K562 (cell line): ENCODE measurements around the gene AKNA.

Experiments
- DMBX1 ChIP-seq: fragments of 250-450 bp; sonication (Bioruptor Pico); IDR thresholded peaks from 2 replicates; pipeline ENCODE4 v1.8.0; 2022; ENCODE audit warnings: inconsistent platforms, mild to moderate bottlenecking, moderate library complexity, borderline replicate concordance
- GTF3C2 ChIP-seq: IDR thresholded peaks from 3 replicates; pipeline ENCODE4 v1.6.1; 2011; ENCODE audit warnings: borderline replicate concordance, mild to moderate bottlenecking, moderate library complexity; ENCODE audit not compliant: insufficient read length; ENCODE audit errors: extremely low read depth
- MXD1 ChIP-seq: fragments of 250-450 bp; sonication (Bioruptor Pico); IDR thresholded peaks from 2 replicates; pipeline ENCODE4 v1.8.0; 2021; ENCODE audit warnings: borderline replicate concordance, mild to moderate bottlenecking, moderate library complexity; ENCODE audit not compliant: poor library complexity, severe bottlenecking
- PCBP1 ChIP-seq: fragments of 200-400 bp; formaldehyde crosslinking; IDR thresholded peaks from 2 replicates; pipeline ENCODE4 v1.6.1; 2018; ENCODE audit warnings: mild to moderate bottlenecking, low read depth, low read length; ENCODE audit not compliant: poor library complexity, severe bottlenecking
- PHF20 ChIP-seq: fragments of 450-650 bp; IDR thresholded peaks from 2 replicates; pipeline ENCODE4 v1.6.1; 2018; ENCODE audit not compliant: partially characterized antibody
- PPARD ChIP-seq: fragments of 250-450 bp; sonication (Bioruptor Pico); IDR thresholded peaks from 2 replicates; pipeline ENCODE4 v1.8.0; 2022; ENCODE audit warnings: inconsistent platforms, mild to moderate bottlenecking, moderate library complexity
- YY1 ChIP-seq, 3 experiments: IDR thresholded peaks; 2 replicates each; pipeline ENCODE4 v1.6.1; 2011; ENCODE audit warnings: low read length in 2 of 3, mild to moderate bottlenecking in 2 of 3, moderate library complexity in 2 of 3, borderline replicate concordance in 1 of 3, control low read depth in 1 of 3, low read depth in 1 of 3; ENCODE audit not compliant: insufficient read depth in 3 of 3, insufficient replicate concordance in 2 of 3, control insufficient read depth in 1 of 3, insufficient read length in 1 of 3; ENCODE audit errors: extremely low read depth in 1 of 3
- ZKSCAN8 ChIP-seq: fragments of 200-800 bp; sonication (Bioruptor generic); IDR thresholded peaks from 2 replicates; pipeline ENCODE4 v1.6.1; 2016; ENCODE audit warnings: missing genetic modification characterization, missing compliant biosample characterization
- TF ChIP-seq, protein P1 (sequence below): sonication (generic); formaldehyde crosslinking; IDR thresholded peaks from 2 replicates; pipeline ENCODE4 v1.8.1; 2023; ENCODE audit warnings: mild to moderate bottlenecking, missing genetic modification reagents, moderate library complexity
- TF ChIP-seq, protein P2 (sequence below): fragments of 450-650 bp; IDR thresholded peaks from 2 replicates; pipeline ENCODE4 v1.6.1; 2016; ENCODE audit warnings: low read depth

DNA sequence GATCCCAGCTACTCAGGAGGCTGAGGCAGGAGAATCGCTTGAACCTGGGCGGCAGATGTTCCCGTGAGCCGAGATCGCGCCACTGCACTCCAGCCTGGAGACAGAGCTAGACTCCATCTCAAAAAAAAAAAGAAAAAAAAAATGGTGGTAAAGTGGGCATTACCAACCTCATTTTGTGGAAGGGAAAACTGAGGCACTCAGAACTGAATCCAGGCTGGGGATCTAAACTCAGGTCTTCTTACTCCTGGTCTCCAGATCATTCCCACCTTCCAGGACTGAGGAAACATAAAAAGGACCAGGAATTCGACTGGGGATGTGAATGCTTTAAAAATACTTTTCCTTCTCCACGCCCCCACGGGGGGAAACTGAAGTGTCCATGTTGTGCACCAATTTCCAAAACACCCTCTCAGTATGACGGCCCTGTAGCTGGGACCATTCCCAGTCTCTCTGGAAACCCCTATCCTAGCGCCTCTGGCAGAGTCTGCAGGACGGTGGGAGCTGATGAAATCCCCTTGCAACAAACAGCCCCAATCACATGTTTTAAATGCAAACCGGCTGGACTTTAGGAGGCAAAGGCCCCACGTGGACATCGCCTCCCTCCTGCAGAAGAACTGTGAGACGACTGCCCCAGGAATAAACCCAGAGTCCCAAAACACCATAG, 8.9 kb upstream of the AKNA start:
- peak; percentile 83 for TF ChIP-seq MXD1
- no peak for TF ChIP-seq YY1 (IDR thresholded peaks at IDR 0.05; ENCODE audit: borderline replicate concordance in 1 of 3, control insufficient read depth in 1 of 3, extremely low read depth in 1 of 3, insufficient read depth in 3 of 3, insufficient read length in 1 of 3, insufficient replicate concordance in 2 of 3, low read depth in 1 of 3, low read length in 2 of 3)
- TF ChIP-seq, protein P1, sequence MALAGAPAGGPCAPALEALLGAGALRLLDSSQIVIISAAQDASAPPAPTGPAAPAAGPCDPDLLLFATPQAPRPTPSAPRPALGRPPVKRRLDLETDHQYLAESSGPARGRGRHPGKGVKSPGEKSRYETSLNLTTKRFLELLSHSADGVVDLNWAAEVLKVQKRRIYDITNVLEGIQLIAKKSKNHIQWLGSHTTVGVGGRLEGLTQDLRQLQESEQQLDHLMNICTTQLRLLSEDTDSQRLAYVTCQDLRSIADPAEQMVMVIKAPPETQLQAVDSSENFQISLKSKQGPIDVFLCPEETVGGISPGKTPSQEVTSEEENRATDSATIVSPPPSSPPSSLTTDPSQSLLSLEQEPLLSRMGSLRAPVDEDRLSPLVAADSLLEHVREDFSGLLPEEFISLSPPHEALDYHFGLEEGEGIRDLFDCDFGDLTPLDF (CRISPR knock-in tag) = no peak
- no peak for TF ChIP-seq PCBP1
- no peak for TF ChIP-seq PHF20
- TF ChIP-seq DMBX1 (CRISPR knock-in tag) = peak; percentile 68; the same call in 1 of the 2 replicates
- TF ChIP-seq, protein P2, sequence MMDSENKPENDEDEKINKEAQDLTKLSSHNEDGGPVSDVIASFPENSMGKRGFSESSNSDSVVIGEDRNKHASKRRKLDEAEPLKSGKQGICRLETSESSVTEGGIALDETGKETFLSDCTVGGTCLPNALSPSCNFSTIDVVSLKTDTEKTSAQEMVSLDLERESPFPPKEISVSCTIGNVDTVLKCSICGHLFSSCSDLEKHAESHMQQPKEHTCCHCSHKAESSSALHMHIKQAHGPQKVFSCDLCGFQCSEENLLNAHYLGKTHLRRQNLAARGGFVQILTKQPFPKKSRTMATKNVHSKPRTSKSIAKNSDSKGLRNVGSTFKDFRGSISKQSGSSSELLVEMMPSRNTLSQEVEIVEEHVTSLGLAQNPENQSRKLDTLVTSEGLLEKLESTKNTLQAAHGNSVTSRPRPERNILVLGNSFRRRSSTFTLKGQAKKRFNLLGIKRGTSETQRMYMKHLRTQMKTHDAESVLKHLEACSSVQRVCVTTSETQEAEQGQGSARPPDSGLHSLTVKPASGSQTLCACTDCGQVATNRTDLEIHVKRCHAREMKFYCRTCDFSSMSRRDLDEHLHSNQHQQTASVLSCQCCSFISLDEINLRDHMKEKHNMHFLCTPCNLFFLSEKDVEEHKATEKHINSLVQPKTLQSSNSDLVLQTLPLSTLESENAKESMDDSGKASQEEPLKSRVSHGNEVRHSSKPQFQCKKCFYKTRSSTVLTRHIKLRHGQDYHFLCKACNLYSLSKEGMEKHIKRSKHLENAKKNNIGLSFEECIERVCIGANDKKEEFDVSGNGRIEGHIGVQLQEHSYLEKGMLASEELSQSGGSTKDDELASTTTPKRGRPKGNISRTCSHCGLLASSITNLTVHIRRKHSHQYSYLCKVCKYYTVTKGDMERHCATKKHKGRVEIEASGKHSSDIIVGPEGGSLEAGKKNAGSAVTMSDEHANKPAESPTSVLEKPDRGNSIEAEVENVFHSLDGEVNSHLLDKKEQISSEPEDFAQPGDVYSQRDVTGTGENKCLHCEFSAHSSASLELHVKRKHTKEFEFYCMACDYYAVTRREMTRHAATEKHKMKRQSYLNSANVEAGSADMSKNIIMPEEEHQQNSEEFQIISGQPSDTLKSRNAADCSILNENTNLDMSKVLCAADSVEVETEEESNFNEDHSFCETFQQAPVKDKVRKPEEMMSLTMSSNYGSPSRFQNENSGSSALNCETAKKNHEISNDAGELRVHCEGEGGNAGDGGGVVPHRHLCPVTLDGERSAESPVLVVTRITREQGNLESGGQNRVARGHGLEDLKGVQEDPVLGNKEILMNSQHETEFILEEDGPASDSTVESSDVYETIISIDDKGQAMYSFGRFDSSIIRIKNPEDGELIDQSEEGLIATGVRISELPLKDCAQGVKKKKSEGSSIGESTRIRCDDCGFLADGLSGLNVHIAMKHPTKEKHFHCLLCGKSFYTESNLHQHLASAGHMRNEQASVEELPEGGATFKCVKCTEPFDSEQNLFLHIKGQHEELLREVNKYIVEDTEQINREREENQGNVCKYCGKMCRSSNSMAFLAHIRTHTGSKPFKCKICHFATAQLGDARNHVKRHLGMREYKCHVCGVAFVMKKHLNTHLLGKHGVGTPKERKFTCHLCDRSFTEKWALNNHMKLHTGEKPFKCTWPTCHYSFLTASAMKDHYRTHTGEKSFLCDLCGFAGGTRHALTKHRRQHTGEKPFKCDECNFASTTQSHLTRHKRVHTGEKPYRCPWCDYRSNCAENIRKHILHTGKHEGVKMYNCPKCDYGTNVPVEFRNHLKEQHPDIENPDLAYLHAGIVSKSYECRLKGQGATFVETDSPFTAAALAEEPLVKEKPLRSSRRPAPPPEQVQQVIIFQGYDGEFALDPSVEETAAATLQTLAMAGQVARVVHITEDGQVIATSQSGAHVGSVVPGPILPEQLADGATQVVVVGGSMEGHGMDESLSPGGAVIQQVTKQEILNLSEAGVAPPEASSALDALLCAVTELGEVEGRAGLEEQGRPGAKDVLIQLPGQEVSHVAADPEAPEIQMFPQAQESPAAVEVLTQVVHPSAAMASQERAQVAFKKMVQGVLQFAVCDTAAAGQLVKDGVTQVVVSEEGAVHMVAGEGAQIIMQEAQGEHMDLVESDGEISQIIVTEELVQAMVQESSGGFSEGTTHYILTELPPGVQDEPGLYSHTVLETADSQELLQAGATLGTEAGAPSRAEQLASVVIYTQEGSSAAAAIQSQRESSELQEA = no peak
- no peak for TF ChIP-seq GTF3C2
- TF ChIP-seq ZKSCAN8 (CRISPR knock-in tag) = no peak
- TF ChIP-seq PPARD (CRISPR knock-in tag) = no peak
